Heart left ventricle (tissue), 16 donors: ENCODE results near the gene DPP10. TPM values are rescaled to one million over a fixed set of nuclear protein-coding genes. Genes with fewer than 3 reads are reported as not detected.

Experiments
- ATAC-seq, 4 donors: fragments of 200-7000 bp; cut with Tn5 transposase; one replicate each; pipeline ENCODE4 v1.9.1; 2020 to 2022; ENCODE audit warnings: moderate library complexity in 4 of 4, mild to moderate bottlenecking in 3 of 4, moderate number of reproducible peaks in 1 of 4
- DNase-seq, 5 donors: peaks; one replicate each; pipeline ENCODE4 v3.0.0-alpha.2; 2020
- H3K27ac ChIP-seq, 12 donors: fragments of 200-600 bp; sonication (generic) in 4 of 12; one replicate each; pipeline versions ENCODE4 v1.5.0 to v1.8.0; 2016 to 2022; ENCODE audit warnings: mild to moderate bottlenecking in 2 of 12
- H3K27me3 ChIP-seq, 9 donors: fragments of 200-600 bp; sonication (generic) in 2 of 9; one replicate each; pipeline versions ENCODE4 v1.5.1 to v1.8.0; 2016 to 2022; ENCODE audit warnings: mild to moderate bottlenecking in 3 of 9
- H3K36me3 ChIP-seq, 9 donors: fragments of 200-600 bp; sonication (generic) in 2 of 9; one replicate each; pipeline versions ENCODE4 v1.5.0 to v1.8.0; 2018 to 2022; ENCODE audit warnings: mild to moderate bottlenecking in 2 of 9
- H3K4me1 ChIP-seq, 12 donors: fragments of 200-600 bp; sonication (generic) in 4 of 12; one replicate each; pipeline versions ENCODE4 v1.5.0 to v1.8.0; 2016 to 2022; ENCODE audit warnings: mild to moderate bottlenecking in 3 of 12
- H3K4me3 ChIP-seq, 12 donors: fragments of 200-600 bp; sonication (generic) in 4 of 12; one replicate each; pipeline versions ENCODE4 v1.5.0 to v1.8.0; 2017 to 2022; ENCODE audit warnings: mild to moderate bottlenecking in 9 of 12, moderate library complexity in 4 of 12
- H3K9me3 ChIP-seq, 12 donors: fragments of 200-600 bp; sonication (generic) in 4 of 12; one replicate each; pipeline versions ENCODE4 v1.5.0 to v1.8.0; 2016 to 2022; ENCODE audit warnings: mild to moderate bottlenecking in 1 of 12
- POLR2A ChIP-seq, 2 donors: fragments of 450-650 bp; IDR thresholded peaks; one replicate each; pipeline ENCODE4 v1.6.1; 2017; ENCODE audit warnings: antibody characterized with exemption in 2 of 2, mild to moderate bottlenecking in 2 of 2, moderate library complexity in 2 of 2
- WGBS, 4 donors: extraction: QIAGEN DNeasy Blood & Tissue Kit in 2 of 4; methylation state at CpG; one replicate each; pipeline versions ENCODE4 v1.1.5 to v1.1.7; 2013 to 2018; 5-methylcytosine and 5-hydroxymethylcytosine counted together
- intact Hi-C, 10 donors: fragments of 100-400 bp; cut with DNase I; formaldehyde crosslinking; loops; one replicate each; pipeline versions ENCODE4 v1.11.1 to v1.14.2; 2022
- polyA plus RNA-seq, 2 donors: library from polyadenylated mRNA; stranded (reverse); fragments of 200-250 nt; gene quantifications; one replicate each; pipeline ENCODE4 v1.2.3, GENCODE V29; 2013
- total RNA-seq, 9 donors: library from RNA; depleted of rRNA in 2 of 9; stranded (reverse); fragments of >200 nt in 2 of 9; fragmentation: NEBNext Ultra II Directional in 3 of 9; extraction: Animal tissue kit (Norgen Biotek cat#: 25700) in 3 of 9; gene quantifications; one replicate each; pipeline versions ENCODE4 v1.1.0 to v1.2.4, GENCODE V29; 2016 to 2023
- TF ChIP-seq, protein P1 (sequence below), 12 donors: fragments of 200-600 bp; sonication (generic) in 4 of 12; IDR thresholded peaks; one replicate each; pipeline versions ENCODE4 v1.5.0 to v1.8.0; 2018 to 2022; ENCODE audit warnings: antibody characterized with exemption in 12 of 12, mild to moderate bottlenecking in 5 of 12
- donor health status: ischemic (EF 13 %, LVEDD 7.1; RV severe dilation, severe dysfunction).
- donor health status: healthy with polysubstance abuse.
- donor health status: DM: no; HTN: yes; CAD: no.
- donor health status: DM: no; HTN: no; CAD: no.
- donor health status: ischemic (EF 25% LVEDD 6.9; RV normal size, moderate dysfunction).
- donor health status: ischemic (EF 25% LVEDD 5.7; RV mildly dilated, moderate dysfunction).
- donor health status: healthy.
- donor health status: DM: yes; HTN: yes; CAD: no.
- donor health status: ischemic (EF 35%, LVEDD 5.7; RV mildly dilated, moderate dysfunction).
- donor health status: nonischemic (EF 11% LVEDD 7.7; RV severe dilation, severe dysfunction).
- donor health status: DM: yes; HTN: yes; CAD: no.
- donor health status: PGD.
- donor health status: ischemic (EF 29% LVEDD 5.4; RV normal size, mild dysfunction).
- donor health status: nonischemic (EF 23%, LVEDD 6.1; RV moderate dilation, normal function).

DPP10 gene
- total and polyA plus RNA-seq, 11 donors: 0.88 TPM; not detected in 10

DNA sequence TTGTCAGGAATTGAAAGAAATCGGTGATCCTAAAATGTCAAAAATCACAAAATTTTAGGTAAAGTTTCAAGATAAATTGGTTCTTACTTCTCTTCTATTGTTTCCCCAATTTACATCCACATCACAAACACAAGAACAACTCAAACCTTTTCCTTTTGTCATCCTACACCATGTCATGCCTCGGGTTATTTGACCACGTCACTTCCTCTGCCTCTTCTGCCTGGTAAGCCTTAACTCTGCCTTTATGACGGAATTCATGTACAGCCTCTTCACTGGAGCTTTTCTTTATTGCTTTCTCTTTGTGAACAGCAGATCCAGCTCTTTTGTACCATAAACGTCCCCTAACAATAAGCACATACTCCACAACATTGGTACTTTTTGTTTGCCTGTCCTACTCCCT, 258.0 kb downstream of the DPP10 start:
- intact Hi-C loops: no loop called here
- Histone ChIP-seq H3K4me3 (no peak overlapping the region), H3K27me3 (no peaks in the 10 kb centered on the region), H3K36me3 (no peaks in the 10 kb centered on the region), H3K27ac (no peak overlapping the region), H3K4me1 (no peaks in the 10 kb centered on the region), H3K9me3 (peaks cover 0 to 5% (median 0%) of the 10 kb centered on the region in 12 donors)
- 69 to 75% (median 72%) methylated on average over 5 of the region's 5 CpGs for WGBS, 4 donors
- ATAC-seq (no peak), DNase-seq (no peak)
- no peak for TF ChIP-seq POLR2A (IDR thresholded peaks at IDR 0.05)
- TF ChIP-seq, protein P1, sequence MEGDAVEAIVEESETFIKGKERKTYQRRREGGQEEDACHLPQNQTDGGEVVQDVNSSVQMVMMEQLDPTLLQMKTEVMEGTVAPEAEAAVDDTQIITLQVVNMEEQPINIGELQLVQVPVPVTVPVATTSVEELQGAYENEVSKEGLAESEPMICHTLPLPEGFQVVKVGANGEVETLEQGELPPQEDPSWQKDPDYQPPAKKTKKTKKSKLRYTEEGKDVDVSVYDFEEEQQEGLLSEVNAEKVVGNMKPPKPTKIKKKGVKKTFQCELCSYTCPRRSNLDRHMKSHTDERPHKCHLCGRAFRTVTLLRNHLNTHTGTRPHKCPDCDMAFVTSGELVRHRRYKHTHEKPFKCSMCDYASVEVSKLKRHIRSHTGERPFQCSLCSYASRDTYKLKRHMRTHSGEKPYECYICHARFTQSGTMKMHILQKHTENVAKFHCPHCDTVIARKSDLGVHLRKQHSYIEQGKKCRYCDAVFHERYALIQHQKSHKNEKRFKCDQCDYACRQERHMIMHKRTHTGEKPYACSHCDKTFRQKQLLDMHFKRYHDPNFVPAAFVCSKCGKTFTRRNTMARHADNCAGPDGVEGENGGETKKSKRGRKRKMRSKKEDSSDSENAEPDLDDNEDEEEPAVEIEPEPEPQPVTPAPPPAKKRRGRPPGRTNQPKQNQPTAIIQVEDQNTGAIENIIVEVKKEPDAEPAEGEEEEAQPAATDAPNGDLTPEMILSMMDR (IDR thresholded peaks at IDR 0.05): no peak

DNA sequence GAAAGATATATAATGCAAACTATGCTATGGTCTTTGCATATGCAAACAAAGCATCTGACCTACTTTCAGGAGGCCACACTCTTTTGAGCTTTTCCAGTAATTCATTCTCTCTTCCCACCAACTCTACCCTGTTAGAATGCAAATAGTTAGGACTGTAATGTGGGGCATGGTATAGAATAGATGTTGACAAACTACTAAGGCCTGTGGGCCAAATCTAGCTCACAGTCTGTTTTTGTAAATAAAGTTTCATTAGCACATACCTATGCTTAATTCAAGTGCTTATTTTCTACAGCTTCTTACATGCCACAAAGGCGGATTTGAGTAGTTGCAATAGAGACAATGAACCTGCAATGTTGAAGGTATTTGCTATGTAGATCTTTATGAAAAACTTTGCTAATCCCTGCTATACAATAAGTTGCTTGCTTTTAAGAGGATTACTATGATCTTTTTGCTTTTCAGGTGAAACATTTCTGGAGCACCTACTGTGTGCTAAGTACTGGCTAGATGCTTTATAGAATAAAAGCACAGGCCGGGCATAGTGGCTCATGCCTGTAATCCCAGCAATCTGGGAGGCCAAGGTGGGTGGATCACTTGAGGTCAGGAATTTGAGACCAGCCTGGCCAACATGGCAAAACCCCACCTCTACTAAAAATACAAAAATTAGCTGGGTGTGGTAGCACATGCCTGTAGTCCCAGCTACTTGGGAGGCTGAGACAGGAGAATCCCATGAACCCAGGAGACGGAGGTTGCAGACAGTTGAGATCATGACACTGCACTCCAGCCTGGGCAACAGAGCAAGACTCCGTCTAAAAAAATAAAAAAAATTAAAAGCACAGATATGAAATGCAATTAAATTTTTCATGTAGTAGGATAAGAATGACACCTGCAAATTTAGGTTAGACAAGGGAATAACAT, 267.8 kb downstream of the DPP10 start:
- ATAC-seq (no peak), DNase-seq (no peak)
- H3K4me3 ChIP-seq: no peak overlapping the region
- H3K27ac ChIP-seq: no peak overlapping the region
- WGBS, 4 donors: 78 to 82% (median 81%) methylated on average over 4 of the region's 4 CpGs
- H3K36me3 ChIP-seq: no peaks in the 10 kb centered on the region
- H3K9me3 ChIP-seq: peaks cover 0 to 5% (median 0%) of the 10 kb centered on the region in 12 donors
- intact Hi-C loops: no loop called here
- no peaks in the 10 kb centered on the region for H3K27me3 ChIP-seq
- H3K4me1 ChIP-seq: no peaks in the 10 kb centered on the region
- no peak for TF ChIP-seq POLR2A (IDR thresholded peaks at IDR 0.05)
- TF ChIP-seq, protein P1 (IDR thresholded peaks at IDR 0.05): no peak

DNA sequence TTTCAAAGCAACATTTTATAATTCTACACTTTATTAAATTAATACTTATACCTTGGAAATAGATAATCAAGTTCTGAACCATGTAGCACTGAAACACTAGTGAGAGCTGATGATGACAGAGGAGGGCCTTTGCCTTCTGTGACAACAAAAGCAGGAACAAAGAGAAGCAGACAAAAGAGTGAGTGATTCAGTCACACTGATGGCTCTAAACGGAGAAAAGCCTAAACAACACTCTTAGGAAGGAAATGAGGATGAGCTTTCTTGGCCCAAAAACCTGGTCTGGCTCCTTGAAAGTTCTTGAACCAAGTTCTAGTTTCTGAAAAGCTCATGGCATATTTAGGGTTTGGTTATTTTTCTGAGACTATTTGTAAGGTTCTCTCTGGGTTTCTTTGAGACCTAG, 271.9 kb downstream of the DPP10 start:
- intact Hi-C loops: no loop called here
- no peaks in the 10 kb centered on the region for H3K27me3 ChIP-seq
- DNase-seq: no peak

DNA sequence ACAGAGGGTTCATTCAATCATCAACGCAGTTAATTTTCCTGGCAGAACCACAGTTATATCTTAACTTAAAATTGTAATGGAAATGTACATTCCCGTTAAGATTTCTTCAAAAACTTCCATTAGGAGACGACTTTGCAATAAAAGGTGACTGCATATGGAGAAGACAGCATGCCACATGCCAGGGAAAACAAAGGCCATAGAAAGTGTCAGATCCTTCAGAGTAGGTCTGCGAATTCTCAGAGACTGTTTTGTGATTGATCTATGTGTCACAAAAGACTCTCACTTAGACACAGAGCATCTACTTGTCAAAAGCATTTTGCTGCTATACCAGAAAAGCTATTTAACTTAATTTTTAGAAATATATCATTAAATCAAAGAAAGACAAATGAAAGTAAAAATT, 274.6 kb downstream of the DPP10 start:
- intact Hi-C loops: no loop called here
- H3K27ac ChIP-seq: no peak overlapping the region
- H3K27me3 ChIP-seq: no peaks in the 10 kb centered on the region
- no peak for DNase-seq
- WGBS, 4 donors: 33 to 40% (median 38%) methylated on average over 4 of the region's 4 CpGs
- H3K4me3 ChIP-seq: no peak overlapping the region
- ATAC-seq: no peak
- no peaks in the 10 kb centered on the region for H3K9me3 ChIP-seq
- no peaks in the 10 kb centered on the region for H3K4me1 ChIP-seq
- H3K36me3 ChIP-seq: no peaks in the 10 kb centered on the region
- TF ChIP-seq, protein P1 (IDR thresholded peaks at IDR 0.05): no peak
- no peak for TF ChIP-seq POLR2A (IDR thresholded peaks at IDR 0.05)

More for the DNA sequence above, 271.9 kb downstream of the DPP10 start:
- H3K9me3 ChIP-seq: no peaks in the 10 kb centered on the region
- 24 to 38% (median 32%) methylated on average over 1 of the region's 1 CpG for WGBS, 4 donors
- H3K4me3 ChIP-seq: no peak overlapping the region
- H3K27ac ChIP-seq: no peak overlapping the region
- ATAC-seq: no peak
- TF ChIP-seq, protein P1 (IDR thresholded peaks at IDR 0.05): no peak
- TF ChIP-seq POLR2A (IDR thresholded peaks at IDR 0.05): no peak
- H3K4me1 ChIP-seq: no peaks in the 10 kb centered on the region
- H3K36me3 ChIP-seq: no peaks in the 10 kb centered on the region
